SK-N-SH treated with all-trans-retinoic acid at 6 μM for 48 hours (cell line): ENCODE data around the gene EMC6.
A peak's percentile ranks its signal among the peaks of the same experiment; 100 is the strongest.

ENCODE experiments used
- ATAC-seq: fragments of 200-7000 bp; cut with Tn5 transposase; 3 replicates; pipeline ENCODE4 v1.9.1; 2020; ENCODE audit warnings: mild to moderate bottlenecking, moderate library complexity
- ARNTL ChIP-seq: fragments of 450-650 bp; formaldehyde crosslinking; IDR thresholded peaks from 2 replicates; pipeline ENCODE4 v1.5.0; 2020; ENCODE audit warnings: low read depth, mild to moderate bottlenecking, moderate library complexity, borderline replicate concordance
- BACH2 ChIP-seq: fragments of 250-450 bp; sonication (Bioruptor Pico); IDR thresholded peaks from 2 replicates; pipeline ENCODE4 v1.9.0; 2021; ENCODE audit warnings: mild to moderate bottlenecking, borderline replicate concordance
- ESRRG ChIP-seq: fragments of 250-450 bp; sonication (Bioruptor Pico); IDR thresholded peaks from 2 replicates; pipeline ENCODE4 v1.6.1; 2021; ENCODE audit warnings: mild to moderate bottlenecking
- GLIS3 ChIP-seq: fragments of 250-450 bp; sonication (Bioruptor Pico); IDR thresholded peaks from 2 replicates; pipeline ENCODE4 v1.5.0; 2020; ENCODE audit warnings: mild to moderate bottlenecking, moderate library complexity
- ISL1 ChIP-seq: fragments of 250-450 bp; sonication (Bioruptor Pico); IDR thresholded peaks from 2 replicates; pipeline ENCODE4 v2.1.2; 2022; ENCODE audit warnings: mild to moderate bottlenecking, moderate library complexity
- OSR1 ChIP-seq: fragments of 250-450 bp; sonication (Bioruptor Pico); IDR thresholded peaks from 2 replicates; pipeline ENCODE4 v1.8.0; 2022; ENCODE audit warnings: moderate library complexity, mild to moderate bottlenecking, inconsistent platforms
- PPARA ChIP-seq: fragments of 250-450 bp; sonication (Bioruptor Pico); IDR thresholded peaks from 2 replicates; pipeline ENCODE4 v1.5.0; 2020; ENCODE audit warnings: mild to moderate bottlenecking, borderline replicate concordance
- RARB ChIP-seq: fragments of 250-450 bp; sonication (Bioruptor Pico); IDR thresholded peaks from 2 replicates; pipeline ENCODE4 v1.8.0; 2021; ENCODE audit warnings: mild to moderate bottlenecking, moderate library complexity
- TCF4 ChIP-seq: fragments of 250-450 bp; sonication (Bioruptor Pico); IDR thresholded peaks from 2 replicates; pipeline ENCODE4 v1.8.0; 2021; ENCODE audit warnings: mild to moderate bottlenecking, moderate library complexity, borderline replicate concordance
- TOX ChIP-seq: fragments of 250-450 bp; sonication (Bioruptor Pico); IDR thresholded peaks from 2 replicates; pipeline ENCODE4 v1.8.0; 2021; ENCODE audit warnings: mild to moderate bottlenecking, moderate library complexity, borderline replicate concordance
- ZC3H10 ChIP-seq: fragments of 250-450 bp; sonication (Bioruptor Pico); IDR thresholded peaks from 2 replicates; pipeline ENCODE4 v1.5.1; 2021; ENCODE audit warnings: mild to moderate bottlenecking, moderate library complexity
- ZFP3 ChIP-seq: fragments of 250-450 bp; sonication (Bioruptor Pico); IDR thresholded peaks from 2 replicates; pipeline ENCODE4 v1.5.0; 2020; ENCODE audit warnings: mild to moderate bottlenecking, moderate library complexity
- ZFP30 ChIP-seq: fragments of 450-650 bp; formaldehyde crosslinking; IDR thresholded peaks from 2 replicates; pipeline ENCODE4 v1.5.0; 2022; ENCODE audit warnings: mild to moderate bottlenecking, moderate library complexity
- ZNF565 ChIP-seq: fragments of 450-650 bp; formaldehyde crosslinking; conservative IDR thresholded peaks from 2 replicates; pipeline ENCODE4 v1.5.0; 2020; ENCODE audit warnings: low read depth, mild to moderate bottlenecking, moderate library complexity
- ZNF70 ChIP-seq: fragments of 450-650 bp; formaldehyde crosslinking; IDR thresholded peaks from 2 replicates; pipeline ENCODE4 v1.5.0; 2020; ENCODE audit warnings: mild to moderate bottlenecking, moderate library complexity
- ZNF8 ChIP-seq: fragments of 450-650 bp; formaldehyde crosslinking; IDR thresholded peaks from 2 replicates; pipeline ENCODE4 v1.5.0; 2020; ENCODE audit warnings: mild to moderate bottlenecking, moderate library complexity
- TF ChIP-seq, protein P1 (sequence below): fragments of 250-450 bp; sonication (Bioruptor Pico); IDR thresholded peaks from 2 replicates; pipeline ENCODE4 v1.5.0; 2020; ENCODE audit warnings: mild to moderate bottlenecking, moderate library complexity
- TF ChIP-seq, protein P2 (sequence below): fragments of 250-450 bp; sonication (Bioruptor Pico); IDR thresholded peaks from 2 replicates; pipeline ENCODE4 v1.5.1; 2020; ENCODE audit warnings: low read depth, mild to moderate bottlenecking, moderate library complexity
- TF ChIP-seq, protein P3 (sequence below): fragments of 250-450 bp; sonication (Bioruptor Pico); IDR thresholded peaks from 2 replicates; pipeline ENCODE4 v1.8.0; 2021; ENCODE audit warnings: low read depth, mild to moderate bottlenecking, moderate library complexity, borderline replicate concordance
- TF ChIP-seq, protein P4 (sequence below): fragments of 250-450 bp; sonication (Bioruptor Pico); IDR thresholded peaks from 2 replicates; pipeline ENCODE4 v1.5.1; 2021; ENCODE audit warnings: mild to moderate bottlenecking, moderate library complexity

The EMC6 gene

DNA sequence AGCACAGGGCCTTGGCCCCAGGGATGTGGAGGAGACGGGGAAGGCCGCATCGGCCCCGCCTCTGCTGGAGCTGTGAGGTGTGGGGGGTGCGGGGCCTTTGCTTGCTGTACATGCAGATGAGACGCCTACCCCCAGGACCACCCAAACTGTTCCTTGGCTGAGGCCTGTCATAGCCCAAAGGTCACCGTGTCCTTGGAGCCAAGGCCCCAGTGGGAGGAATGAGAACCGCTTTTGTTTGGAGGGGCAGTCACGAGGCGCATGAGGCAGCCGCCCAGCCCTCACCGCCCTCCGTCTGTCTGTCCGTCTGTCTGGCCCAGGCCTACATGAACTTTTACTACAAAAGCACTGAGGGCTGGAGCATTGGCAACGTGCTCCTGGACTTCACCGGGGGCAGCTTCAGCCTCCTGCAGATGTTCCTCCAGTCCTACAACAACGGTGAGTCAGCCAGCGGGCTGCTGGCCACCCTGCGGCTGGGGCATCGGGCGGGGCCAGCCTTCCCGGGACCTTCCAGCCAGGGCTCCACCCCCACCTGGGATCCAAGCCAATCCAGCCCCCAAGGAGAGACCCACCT lies 9.0 kb upstream of the EMC6 start (continued):
- TF ChIP-seq, protein P1, sequence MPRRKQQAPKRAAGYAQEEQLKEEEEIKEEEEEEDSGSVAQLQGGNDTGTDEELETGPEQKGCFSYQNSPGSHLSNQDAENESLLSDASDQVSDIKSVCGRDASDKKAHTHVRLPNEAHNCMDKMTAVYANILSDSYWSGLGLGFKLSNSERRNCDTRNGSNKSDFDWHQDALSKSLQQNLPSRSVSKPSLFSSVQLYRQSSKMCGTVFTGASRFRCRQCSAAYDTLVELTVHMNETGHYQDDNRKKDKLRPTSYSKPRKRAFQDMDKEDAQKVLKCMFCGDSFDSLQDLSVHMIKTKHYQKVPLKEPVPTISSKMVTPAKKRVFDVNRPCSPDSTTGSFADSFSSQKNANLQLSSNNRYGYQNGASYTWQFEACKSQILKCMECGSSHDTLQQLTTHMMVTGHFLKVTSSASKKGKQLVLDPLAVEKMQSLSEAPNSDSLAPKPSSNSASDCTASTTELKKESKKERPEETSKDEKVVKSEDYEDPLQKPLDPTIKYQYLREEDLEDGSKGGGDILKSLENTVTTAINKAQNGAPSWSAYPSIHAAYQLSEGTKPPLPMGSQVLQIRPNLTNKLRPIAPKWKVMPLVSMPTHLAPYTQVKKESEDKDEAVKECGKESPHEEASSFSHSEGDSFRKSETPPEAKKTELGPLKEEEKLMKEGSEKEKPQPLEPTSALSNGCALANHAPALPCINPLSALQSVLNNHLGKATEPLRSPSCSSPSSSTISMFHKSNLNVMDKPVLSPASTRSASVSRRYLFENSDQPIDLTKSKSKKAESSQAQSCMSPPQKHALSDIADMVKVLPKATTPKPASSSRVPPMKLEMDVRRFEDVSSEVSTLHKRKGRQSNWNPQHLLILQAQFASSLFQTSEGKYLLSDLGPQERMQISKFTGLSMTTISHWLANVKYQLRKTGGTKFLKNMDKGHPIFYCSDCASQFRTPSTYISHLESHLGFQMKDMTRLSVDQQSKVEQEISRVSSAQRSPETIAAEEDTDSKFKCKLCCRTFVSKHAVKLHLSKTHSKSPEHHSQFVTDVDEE (CRISPR knock-in tag), result no peak

DNA sequence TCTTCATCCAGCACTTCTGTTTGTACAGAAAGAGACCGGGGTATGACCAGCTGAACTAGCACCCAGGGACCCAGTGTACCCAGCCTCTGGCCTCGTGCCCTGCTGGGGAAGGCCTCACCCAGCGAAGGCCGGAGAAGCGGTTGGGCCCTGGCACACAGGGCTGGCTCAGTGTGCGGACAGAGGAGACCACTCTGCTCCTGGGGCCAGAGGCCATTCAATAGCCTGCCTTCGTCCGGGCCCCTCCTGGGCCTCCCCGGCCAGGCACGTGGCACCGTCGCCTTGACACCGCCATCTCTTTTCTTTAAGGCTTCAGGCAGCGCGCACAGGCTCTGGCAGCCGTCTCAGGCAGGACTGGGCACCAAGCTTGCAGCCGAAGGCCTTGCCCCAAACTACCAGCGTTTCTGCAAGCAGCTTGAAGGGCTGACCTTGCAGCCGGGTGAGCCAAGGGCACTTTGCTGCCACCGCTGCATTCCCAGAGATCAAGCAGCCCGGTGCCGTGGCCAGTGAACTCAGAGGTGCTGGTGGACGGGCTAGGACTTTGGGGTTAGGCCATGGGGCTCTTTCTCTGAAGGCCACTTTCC lies 8.2 kb upstream of the EMC6 start:
- no peak for TF ChIP-seq TOX (CRISPR knock-in tag)
- no peak for TF ChIP-seq ZNF565 (CRISPR knock-in tag)
- no peak for TF ChIP-seq ZFP30 (CRISPR knock-in tag)
- TF ChIP-seq, protein P1 (CRISPR knock-in tag), result no peak
- no peak for TF ChIP-seq ISL1 (CRISPR knock-in tag)
- TF ChIP-seq, protein P2, sequence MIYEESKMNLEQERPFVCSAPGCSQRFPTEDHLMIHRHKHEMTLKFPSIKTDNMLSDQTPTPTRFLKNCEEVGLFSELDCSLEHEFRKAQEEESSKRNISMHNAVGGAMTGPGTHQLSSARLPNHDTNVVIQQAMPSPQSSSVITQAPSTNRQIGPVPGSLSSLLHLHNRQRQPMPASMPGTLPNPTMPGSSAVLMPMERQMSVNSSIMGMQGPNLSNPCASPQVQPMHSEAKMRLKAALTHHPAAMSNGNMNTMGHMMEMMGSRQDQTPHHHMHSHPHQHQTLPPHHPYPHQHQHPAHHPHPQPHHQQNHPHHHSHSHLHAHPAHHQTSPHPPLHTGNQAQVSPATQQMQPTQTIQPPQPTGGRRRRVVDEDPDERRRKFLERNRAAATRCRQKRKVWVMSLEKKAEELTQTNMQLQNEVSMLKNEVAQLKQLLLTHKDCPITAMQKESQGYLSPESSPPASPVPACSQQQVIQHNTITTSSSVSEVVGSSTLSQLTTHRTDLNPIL (CRISPR knock-in tag), result no peak
- no peak for TF ChIP-seq ZNF70 (CRISPR knock-in tag)
- TF ChIP-seq OSR1, result no peak
- TF ChIP-seq ZC3H10, result no peak
- TF ChIP-seq, protein P3, sequence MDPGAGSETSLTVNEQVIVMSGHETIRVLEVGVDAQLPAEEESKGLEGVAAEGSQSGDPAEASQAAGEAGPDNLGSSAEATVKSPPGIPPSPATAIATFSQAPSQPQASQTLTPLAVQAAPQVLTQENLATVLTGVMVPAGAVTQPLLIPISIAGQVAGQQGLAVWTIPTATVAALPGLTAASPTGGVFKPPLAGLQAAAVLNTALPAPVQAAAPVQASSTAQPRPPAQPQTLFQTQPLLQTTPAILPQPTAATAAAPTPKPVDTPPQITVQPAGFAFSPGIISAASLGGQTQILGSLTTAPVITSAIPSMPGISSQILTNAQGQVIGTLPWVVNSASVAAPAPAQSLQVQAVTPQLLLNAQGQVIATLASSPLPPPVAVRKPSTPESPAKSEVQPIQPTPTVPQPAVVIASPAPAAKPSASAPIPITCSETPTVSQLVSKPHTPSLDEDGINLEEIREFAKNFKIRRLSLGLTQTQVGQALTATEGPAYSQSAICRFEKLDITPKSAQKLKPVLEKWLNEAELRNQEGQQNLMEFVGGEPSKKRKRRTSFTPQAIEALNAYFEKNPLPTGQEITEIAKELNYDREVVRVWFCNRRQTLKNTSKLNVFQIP (CRISPR knock-in tag), result no peak
- ATAC-seq, result peak; percentile 15

DNA sequence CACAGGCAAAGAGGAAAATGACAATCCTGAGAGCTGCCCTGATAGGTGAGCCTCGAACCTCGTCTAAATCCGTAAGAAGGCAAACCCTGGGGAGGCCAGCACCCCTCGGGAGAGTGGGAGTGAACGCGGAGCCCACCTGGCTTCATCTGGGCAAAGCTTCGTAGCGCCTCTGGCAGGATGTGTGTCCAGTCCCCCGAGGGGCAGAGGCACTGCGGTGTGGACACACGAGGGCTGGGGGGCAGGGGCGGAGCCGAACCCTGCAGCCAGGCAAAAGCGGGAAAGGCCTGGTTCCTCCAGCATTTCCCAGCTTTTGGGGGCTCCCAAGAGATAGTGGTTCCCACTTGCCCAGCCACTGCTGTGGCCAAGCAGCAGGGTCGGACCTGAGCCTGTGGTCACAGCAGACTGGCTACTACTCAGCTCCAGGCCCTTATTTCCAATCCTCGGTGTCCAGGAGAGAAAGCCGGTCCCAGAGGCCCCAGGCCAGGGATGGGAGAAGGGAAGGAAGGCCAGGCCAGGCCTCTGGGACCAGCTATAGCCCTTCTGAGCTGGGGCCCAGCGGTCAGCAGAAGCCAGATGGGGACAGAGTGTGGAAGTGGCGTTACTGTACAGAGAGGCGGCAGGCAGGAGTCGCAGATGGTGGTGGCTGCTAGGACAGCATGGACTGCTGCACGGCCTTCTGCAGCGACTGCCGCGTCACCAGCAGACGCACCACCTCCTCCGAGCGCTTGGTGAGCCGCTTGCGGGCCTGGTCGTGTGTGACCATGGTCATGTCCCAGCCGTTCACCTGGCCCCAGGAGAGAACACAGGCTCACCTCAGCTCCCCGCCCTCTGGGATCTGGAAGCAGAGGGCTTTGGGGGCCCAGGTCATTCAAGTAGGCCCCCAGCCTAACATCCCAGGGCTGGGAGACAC lies 5.3 kb upstream of the EMC6 start:
- no peak for TF ChIP-seq ZNF8 (CRISPR knock-in tag)
- no peak for ATAC-seq

DNA sequence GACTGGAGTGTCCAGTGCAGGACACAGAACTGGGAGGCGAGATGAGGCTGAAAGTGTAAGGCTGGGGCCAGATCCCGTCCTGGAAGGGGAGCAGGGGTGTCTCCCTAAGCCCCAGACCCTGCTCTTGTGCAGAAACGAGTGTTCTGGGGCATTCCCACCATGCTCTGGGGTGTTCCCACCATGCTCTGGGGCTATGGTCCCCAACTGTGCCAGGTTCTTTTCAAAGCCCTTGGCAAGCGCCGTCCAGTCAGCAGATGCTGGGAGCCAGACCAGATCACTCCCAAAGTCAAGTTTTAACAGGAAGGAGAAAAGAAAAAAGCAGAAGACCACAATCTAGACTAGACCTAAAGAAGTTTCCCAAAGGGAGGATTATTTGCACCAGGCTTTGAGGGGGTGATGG lies 2.8 kb upstream of the EMC6 start:
- ATAC-seq, result no peak
- TF ChIP-seq ZFP30 (CRISPR knock-in tag) (no peak), BACH2 (CRISPR knock-in tag) (no peak), GLIS3 (no peak), ESRRG (no peak)

DNA sequence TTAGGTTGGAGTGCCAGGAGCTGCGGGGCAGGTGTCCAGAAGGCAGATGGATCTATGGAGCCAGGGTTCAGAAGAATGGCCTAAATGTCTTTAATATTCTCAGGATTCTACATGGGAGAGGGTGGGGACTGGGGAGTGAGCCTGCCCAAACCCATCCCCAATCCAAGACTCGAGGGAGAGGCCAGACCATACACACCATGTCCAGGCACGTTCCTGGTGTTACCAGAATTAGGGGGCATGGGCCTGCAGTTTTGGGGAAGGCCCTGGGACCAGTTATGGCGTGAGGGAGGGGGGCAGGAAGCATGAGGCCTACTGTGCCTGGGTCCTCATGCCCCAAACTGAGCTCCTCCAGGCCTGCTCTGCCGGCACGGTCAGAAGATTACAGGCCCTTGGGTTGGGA lies 2.1 kb upstream of the EMC6 start:
- no peak for ATAC-seq
- TF ChIP-seq ZNF70 (CRISPR knock-in tag), result no peak
- TF ChIP-seq, protein P1 (CRISPR knock-in tag), result no peak
- TF ChIP-seq RARB, result no peak
- no peak for TF ChIP-seq OSR1
- TF ChIP-seq ZNF565 (CRISPR knock-in tag), result no peak
- TF ChIP-seq TOX (CRISPR knock-in tag), result no peak
- TF ChIP-seq ZFP3 (CRISPR knock-in tag), result no peak
- no peak for TF ChIP-seq ARNTL
- no peak for TF ChIP-seq PPARA (CRISPR knock-in tag)
- TF ChIP-seq, protein P4, sequence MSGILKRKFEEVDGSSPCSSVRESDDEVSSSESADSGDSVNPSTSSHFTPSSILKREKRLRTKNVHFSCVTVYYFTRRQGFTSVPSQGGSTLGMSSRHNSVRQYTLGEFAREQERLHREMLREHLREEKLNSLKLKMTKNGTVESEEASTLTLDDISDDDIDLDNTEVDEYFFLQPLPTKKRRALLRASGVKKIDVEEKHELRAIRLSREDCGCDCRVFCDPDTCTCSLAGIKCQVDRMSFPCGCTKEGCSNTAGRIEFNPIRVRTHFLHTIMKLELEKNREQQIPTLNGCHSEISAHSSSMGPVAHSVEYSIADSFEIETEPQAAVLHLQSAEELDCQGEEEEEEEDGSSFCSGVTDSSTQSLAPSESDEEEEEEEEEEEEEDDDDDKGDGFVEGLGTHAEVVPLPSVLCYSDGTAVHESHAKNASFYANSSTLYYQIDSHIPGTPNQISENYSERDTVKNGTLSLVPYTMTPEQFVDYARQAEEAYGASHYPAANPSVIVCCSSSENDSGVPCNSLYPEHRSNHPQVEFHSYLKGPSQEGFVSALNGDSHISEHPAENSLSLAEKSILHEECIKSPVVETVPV (CRISPR knock-in tag), result no peak
- no peak for TF ChIP-seq TCF4 (CRISPR knock-in tag)
- TF ChIP-seq GLIS3, result no peak
